ENCODE measurements around the gene LDB2. TPM values are rescaled to one million over a fixed set of nuclear protein-coding genes. Genes with fewer than 3 reads are reported as not detected.

The LDB2 gene
- total RNA-seq, 4 donors from 2014 or later, result 3.9 to 43.7 (median 7.8) TPM

GRCh38 chr4:16837475-16837874 lies 61.0 kb downstream of the LDB2 start:
- TF ChIP-seq, protein P1, sequence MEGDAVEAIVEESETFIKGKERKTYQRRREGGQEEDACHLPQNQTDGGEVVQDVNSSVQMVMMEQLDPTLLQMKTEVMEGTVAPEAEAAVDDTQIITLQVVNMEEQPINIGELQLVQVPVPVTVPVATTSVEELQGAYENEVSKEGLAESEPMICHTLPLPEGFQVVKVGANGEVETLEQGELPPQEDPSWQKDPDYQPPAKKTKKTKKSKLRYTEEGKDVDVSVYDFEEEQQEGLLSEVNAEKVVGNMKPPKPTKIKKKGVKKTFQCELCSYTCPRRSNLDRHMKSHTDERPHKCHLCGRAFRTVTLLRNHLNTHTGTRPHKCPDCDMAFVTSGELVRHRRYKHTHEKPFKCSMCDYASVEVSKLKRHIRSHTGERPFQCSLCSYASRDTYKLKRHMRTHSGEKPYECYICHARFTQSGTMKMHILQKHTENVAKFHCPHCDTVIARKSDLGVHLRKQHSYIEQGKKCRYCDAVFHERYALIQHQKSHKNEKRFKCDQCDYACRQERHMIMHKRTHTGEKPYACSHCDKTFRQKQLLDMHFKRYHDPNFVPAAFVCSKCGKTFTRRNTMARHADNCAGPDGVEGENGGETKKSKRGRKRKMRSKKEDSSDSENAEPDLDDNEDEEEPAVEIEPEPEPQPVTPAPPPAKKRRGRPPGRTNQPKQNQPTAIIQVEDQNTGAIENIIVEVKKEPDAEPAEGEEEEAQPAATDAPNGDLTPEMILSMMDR (IDR thresholded peaks at IDR 0.05), result no peak
- TF ChIP-seq POLR2A (IDR thresholded peaks at IDR 0.05), result no peak
- no peaks in the 10 kb centered on the region for H3K9me3 ChIP-seq

GRCh38 chr4:16836324-16836723 lies 62.1 kb downstream of the LDB2 start:
- no peak for TF ChIP-seq POLR2A (IDR thresholded peaks at IDR 0.05)
- TF ChIP-seq, protein P1 (IDR thresholded peaks at IDR 0.05), result no peak

More at GRCh38 chr4:16837475-16837874, 61.0 kb downstream of the LDB2 start:
- Histone ChIP-seq H3K27ac (no peak overlapping the region), H3K4me3 (no peak overlapping the region), H3K36me3 (no peaks in the 10 kb centered on the region), H3K4me1 (no peaks in the 10 kb centered on the region), H3K27me3 (no peaks in the 10 kb centered on the region)
- no peak for DNase-seq

GRCh38 chr4:16835597-16836247 lies 62.7 kb downstream of the LDB2 start:
- no peak overlapping the region for H3K27ac ChIP-seq
- no peak for DNase-seq
- no peak overlapping the region for H3K4me3 ChIP-seq
- H3K4me1 ChIP-seq, result no peaks in the 10 kb centered on the region
- no peaks in the 10 kb centered on the region for H3K27me3 ChIP-seq
- H3K9me3 ChIP-seq, result no peaks in the 10 kb centered on the region
- TF ChIP-seq POLR2A (IDR thresholded peaks at IDR 0.05), result no peak
- H3K36me3 ChIP-seq, result no peaks in the 10 kb centered on the region

More at GRCh38 chr4:16836324-16836723, 62.1 kb downstream of the LDB2 start:
- no peaks in the 10 kb centered on the region for H3K27me3 ChIP-seq
- no peaks in the 10 kb centered on the region for H3K9me3 ChIP-seq
- no peak overlapping the region for H3K4me3 ChIP-seq
- H3K27ac ChIP-seq, result no peak overlapping the region
- no peaks in the 10 kb centered on the region for H3K36me3 ChIP-seq
- DNase-seq, result no peak
- H3K4me1 ChIP-seq, result no peaks in the 10 kb centered on the region

- TF ChIP-seq, protein P1 (IDR thresholded peaks at IDR 0.05), result no peak
- TF ChIP-seq POLR2A (IDR thresholded peaks at IDR 0.05), result no peak
- Histone ChIP-seq H3K27me3 (no peaks in the 10 kb centered on the region), H3K9me3 (no peaks in the 10 kb centered on the region), H3K4me3 (no peak overlapping the region), H3K27ac (no peak overlapping the region), H3K4me1 (no peaks in the 10 kb centered on the region), H3K36me3 (no peaks in the 10 kb centered on the region)
- DNase-seq, result no peak
These were observed 63.6 kb downstream of the LDB2 start for GRCh38 chr4:16834814-16835213.

DNA sequence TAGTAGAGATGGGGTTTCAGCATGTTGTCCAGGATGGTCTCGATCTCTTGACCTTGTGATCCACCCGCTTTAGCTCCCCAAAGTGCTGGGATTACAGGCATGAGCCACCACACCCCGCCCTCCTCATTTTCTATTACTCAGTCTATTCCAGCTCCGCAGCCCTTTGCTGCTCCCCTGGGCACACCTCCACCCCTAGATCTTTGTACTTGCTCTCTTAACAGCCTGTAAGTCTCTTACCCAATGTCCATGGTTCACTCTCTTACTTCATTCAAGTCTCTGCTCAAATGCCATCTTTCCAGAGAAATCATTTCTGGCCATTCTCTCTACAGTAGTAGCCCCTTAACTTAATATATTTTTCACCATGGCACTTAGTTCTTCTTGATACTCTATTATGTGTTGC lies 64.7 kb downstream of the LDB2 start:
- H3K4me3 ChIP-seq, result no peak overlapping the region
- no peak overlapping the region for H3K27ac ChIP-seq
- no peaks in the 10 kb centered on the region for H3K4me1 ChIP-seq

DNA sequence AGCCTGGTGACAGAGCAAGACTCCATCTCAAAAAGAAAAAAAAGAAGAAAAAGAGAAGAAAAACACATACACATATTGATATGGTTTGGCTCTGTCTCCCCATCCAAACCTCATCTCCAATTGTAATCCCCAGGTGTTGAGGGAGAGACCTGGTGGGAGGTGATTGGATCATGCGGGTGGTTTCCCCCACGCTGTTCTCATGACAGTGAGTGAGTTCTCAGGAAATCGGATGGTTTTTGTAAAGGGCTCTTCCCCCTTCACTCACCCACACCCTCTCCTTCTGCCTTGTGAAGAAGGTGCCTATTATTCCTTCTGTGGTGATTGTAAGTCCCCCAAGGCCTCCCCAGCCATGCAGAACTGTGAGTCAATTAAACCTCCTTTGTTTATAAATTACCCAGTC lies 68.4 kb downstream of the LDB2 start:
- TF ChIP-seq, protein P1 (IDR thresholded peaks at IDR 0.05), result no peak
- TF ChIP-seq POLR2A (IDR thresholded peaks at IDR 0.05), result no peak
- Histone ChIP-seq H3K27me3 (no peaks in the 10 kb centered on the region), H3K36me3 (no peaks in the 10 kb centered on the region), H3K27ac (no peak overlapping the region), H3K4me1 (no peaks in the 10 kb centered on the region), H3K4me3 (no peak overlapping the region), H3K9me3 (no peaks in the 10 kb centered on the region)
- DNase-seq, result no peak

More for the DNA sequence above, 64.7 kb downstream of the LDB2 start:
- DNase-seq, result no peak
- Histone ChIP-seq H3K27me3 (no peaks in the 10 kb centered on the region), H3K9me3 (no peaks in the 10 kb centered on the region), H3K36me3 (no peaks in the 10 kb centered on the region)
- no peak for TF ChIP-seq POLR2A (IDR thresholded peaks at IDR 0.05)
- TF ChIP-seq, protein P1 (IDR thresholded peaks at IDR 0.05), result no peak
